Muscle layer of duodenum (tissue), 2 donors: ENCODE results near the gene ARHGAP29.

ENCODE experiments used
- H3K27ac ChIP-seq: one replicate; pipeline ENCODE4 v1.7.0; 2013; ENCODE audit warnings: mild to moderate bottlenecking, low read length
- H3K27me3 ChIP-seq: one replicate; pipeline ENCODE4 v1.7.0; 2013; ENCODE audit warnings: low read depth, mild to moderate bottlenecking, control low read depth, low read length
- H3K36me3 ChIP-seq, 2 donors: one replicate each; pipeline ENCODE4 v1.7.0; 2013; ENCODE audit warnings: low read length in 2 of 2, control low read depth in 1 of 2, mild to moderate bottlenecking in 1 of 2; ENCODE audit not compliant: insufficient read depth in 2 of 2, control insufficient read depth in 1 of 2
- H3K4me1 ChIP-seq, 2 donors: one replicate each; pipeline ENCODE4 v1.7.0; 2013; ENCODE audit warnings: low read length in 2 of 2, mild to moderate bottlenecking in 2 of 2, control low read depth in 1 of 2, moderate library complexity in 1 of 2; ENCODE audit not compliant: insufficient read depth in 2 of 2, control insufficient read depth in 1 of 2
- H3K4me3 ChIP-seq, 2 donors: one replicate each; pipeline ENCODE4 v1.7.0; 2013; ENCODE audit warnings: low read length in 2 of 2, low read depth in 1 of 2, mild to moderate bottlenecking in 1 of 2
- H3K9me3 ChIP-seq, 2 donors: one replicate each; pipeline ENCODE4 v1.7.0; 2013; ENCODE audit warnings: low read length in 2 of 2, control low read depth in 1 of 2, mild to moderate bottlenecking in 1 of 2; ENCODE audit not compliant: control insufficient read depth in 1 of 2
- donor health status: healthy.

ARHGAP29 gene, protein sequence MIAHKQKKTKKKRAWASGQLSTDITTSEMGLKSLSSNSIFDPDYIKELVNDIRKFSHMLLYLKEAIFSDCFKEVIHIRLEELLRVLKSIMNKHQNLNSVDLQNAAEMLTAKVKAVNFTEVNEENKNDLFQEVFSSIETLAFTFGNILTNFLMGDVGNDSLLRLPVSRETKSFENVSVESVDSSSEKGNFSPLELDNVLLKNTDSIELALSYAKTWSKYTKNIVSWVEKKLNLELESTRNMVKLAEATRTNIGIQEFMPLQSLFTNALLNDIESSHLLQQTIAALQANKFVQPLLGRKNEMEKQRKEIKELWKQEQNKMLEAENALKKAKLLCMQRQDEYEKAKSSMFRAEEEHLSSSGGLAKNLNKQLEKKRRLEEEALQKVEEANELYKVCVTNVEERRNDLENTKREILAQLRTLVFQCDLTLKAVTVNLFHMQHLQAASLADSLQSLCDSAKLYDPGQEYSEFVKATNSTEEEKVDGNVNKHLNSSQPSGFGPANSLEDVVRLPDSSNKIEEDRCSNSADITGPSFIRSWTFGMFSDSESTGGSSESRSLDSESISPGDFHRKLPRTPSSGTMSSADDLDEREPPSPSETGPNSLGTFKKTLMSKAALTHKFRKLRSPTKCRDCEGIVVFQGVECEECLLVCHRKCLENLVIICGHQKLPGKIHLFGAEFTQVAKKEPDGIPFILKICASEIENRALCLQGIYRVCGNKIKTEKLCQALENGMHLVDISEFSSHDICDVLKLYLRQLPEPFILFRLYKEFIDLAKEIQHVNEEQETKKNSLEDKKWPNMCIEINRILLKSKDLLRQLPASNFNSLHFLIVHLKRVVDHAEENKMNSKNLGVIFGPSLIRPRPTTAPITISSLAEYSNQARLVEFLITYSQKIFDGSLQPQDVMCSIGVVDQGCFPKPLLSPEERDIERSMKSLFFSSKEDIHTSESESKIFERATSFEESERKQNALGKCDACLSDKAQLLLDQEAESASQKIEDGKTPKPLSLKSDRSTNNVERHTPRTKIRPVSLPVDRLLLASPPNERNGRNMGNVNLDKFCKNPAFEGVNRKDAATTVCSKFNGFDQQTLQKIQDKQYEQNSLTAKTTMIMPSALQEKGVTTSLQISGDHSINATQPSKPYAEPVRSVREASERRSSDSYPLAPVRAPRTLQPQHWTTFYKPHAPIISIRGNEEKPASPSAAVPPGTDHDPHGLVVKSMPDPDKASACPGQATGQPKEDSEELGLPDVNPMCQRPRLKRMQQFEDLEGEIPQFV

DNA sequence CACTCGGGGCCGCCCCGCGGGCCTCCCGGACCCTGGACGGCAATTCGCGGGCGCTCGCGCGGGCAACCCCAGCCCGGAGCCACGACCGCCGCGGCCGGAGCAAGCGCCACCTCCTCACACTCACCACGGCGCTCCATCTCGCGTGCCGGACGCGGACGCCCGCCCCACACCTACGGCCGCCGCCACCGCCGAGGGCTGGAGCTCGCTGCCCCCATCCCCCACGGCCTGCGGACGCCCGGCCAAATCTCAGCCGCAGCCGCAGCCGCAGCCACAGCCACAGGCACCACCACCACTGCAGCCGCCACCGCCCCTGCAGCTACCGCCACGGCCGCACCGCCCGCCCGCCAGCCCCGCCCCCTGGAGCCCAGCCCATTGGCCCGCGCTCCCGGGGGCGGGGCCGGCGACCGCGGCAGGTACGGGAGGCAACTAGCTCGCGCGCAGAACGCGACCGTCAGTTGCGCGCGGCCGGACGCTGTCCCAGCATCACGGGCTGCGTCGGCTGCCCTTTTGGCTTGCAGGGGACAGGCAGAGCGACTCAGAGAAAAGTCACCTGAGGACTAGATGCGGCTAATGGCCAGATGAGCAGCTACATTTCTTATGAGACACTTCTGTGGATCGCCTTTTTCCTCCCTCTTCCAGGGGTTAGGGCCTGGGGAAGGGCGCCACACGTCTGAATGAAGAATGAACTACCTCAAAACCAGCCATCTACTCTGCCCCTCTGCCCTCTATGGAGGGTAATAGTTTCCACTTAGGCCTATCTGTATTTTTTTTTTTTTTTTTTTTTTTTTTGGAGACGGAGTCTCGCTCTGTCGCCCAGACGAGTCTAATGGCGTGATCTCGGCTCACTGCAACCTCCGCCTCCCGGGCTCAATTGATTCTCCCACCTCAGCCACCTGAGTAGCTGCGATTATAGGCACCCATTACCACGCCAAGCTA lies at the start of gene ARHGAP29:
ARHGAP29 (minus strand) TSS at position 294 of the 936 bp plus-strand sequence. CDS start 5,973 bp downstream, outside the sequence.
- Histone ChIP-seq H3K4me3 (peak within 1 kb of the TSS; percentile 88 to 91), H3K36me3 (no peaks in the 10 kb centered on the region), H3K4me1 (peaks cover 0 to 23% of the 10 kb centered on the region in 2 donors), H3K9me3 (no peaks in the 10 kb centered on the region), H3K27me3 (peaks cover 8% of the 10 kb centered on the region), H3K27ac (peak within 1 kb of the TSS; percentile 61)

DNA sequence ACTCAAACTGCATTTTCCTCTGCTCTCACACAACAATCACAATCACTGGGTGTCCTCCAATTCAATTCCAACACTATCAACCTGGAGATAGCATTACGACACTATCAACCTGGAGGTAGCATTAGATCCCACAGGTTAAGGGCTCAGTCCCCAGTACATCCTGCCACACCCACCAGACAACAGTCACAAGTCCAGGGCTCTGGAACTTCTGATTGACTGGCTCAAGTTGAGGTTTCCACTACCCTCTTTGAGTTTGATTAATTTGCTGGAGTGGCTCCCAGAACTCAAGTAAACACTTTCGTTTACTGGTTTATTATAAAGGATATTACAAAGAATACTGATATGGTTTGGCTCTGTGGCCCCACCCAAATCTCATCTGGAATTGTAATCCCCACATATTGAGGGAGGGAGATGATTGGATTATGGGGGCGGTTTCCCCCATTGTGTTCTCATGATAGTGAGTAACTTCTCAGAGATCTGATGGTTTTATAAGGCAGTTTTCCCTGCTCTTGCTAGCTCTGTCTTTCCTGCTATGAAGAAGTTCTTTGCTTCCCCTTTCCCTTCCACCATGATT lies 49.6 kb upstream of the ARHGAP29 start:
- Histone ChIP-seq H3K4me1 (peaks cover 0 to 6% of the 10 kb centered on the region in 2 donors), H3K9me3 (no peaks in the 10 kb centered on the region), H3K36me3 (no peaks in the 10 kb centered on the region), H3K4me3 (no peak overlapping the region), H3K27me3 (no peaks in the 10 kb centered on the region), H3K27ac (no peak overlapping the region)

DNA sequence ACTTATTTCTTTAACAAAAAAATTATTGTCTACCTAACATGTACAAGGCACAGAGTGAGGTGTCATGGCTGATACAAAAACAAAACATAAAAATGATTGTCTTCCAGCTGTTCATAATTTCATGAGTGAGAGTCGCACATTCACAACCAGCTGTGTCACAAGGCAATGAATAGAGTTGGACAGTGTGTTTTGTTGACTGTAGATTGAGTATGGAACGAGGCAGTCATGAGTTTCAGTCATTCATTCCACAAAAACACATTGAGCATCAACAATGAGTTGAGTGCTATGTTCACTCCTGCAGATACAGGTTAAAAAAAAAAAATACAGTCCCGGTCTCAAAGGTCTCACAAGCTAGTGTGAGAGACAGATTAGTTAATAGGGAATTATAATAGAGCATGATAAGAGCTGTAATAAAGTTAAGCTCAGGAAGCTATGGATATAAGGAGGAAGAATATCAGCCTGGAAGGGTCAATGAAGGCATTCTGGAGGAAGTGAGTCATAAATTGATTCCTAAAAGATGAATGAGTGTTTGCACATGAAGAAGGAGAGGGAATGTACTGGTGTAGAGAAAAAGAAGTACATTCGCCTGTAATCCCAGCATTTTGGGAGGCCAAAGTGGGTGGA lies 47.8 kb upstream of the ARHGAP29 start:
- Histone ChIP-seq H3K27me3 (no peaks in the 10 kb centered on the region), H3K4me3 (no peak overlapping the region), H3K4me1 (peaks cover 6 to 10% of the 10 kb centered on the region in 2 donors), H3K9me3 (no peaks in the 10 kb centered on the region), H3K27ac (no peak overlapping the region), H3K36me3 (no peaks in the 10 kb centered on the region)

DNA sequence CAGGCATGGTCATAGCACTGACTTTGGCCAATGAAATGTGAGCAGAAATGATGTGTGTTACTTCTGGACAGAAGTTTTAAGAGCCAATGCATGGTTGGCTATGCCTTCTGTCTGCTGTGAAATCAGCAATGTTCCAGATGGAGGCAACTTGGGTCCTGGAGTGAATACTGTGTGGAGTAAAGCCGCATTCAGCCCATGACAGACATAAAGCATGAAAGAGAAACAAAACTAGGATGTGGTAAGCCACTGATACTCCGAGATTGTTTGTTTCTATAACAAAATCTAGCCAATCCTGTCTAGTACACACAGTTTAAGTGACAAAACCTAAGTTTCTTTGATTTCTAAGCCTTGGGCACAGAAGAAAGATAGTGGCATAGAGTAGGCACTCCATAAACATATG lies 47.1 kb upstream of the ARHGAP29 start:
- Histone ChIP-seq H3K4me3 (no peak overlapping the region), H3K27me3 (no peaks in the 10 kb centered on the region), H3K4me1 (peaks cover 6 to 10% of the 10 kb centered on the region in 2 donors), H3K27ac (no peak overlapping the region), H3K36me3 (no peaks in the 10 kb centered on the region), H3K9me3 (no peaks in the 10 kb centered on the region)

DNA sequence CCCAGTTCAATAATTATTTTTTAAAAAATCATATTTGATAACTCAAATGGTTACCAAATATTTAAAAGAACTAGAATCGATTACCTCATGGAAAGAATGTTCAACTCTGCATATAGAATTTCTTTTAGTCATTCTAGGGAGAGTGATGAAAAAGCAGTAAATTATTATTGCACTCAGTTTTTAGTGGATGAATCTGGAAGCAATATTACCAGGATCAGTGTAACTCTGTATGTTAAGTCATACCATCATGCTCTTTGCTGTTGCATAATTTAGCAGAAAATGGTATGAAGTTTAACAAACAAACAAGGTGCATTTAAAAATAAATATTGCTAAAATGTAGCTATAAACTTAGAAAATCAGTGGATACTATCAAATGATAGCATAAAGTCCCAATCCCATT lies 46.1 kb upstream of the ARHGAP29 start:
- H3K9me3 ChIP-seq = no peaks in the 10 kb centered on the region
- H3K27me3 ChIP-seq = no peaks in the 10 kb centered on the region
- no peak overlapping the region for H3K27ac ChIP-seq
- H3K36me3 ChIP-seq = no peaks in the 10 kb centered on the region
- no peak overlapping the region for H3K4me3 ChIP-seq
- H3K4me1 ChIP-seq = peaks cover 6 to 10% of the 10 kb centered on the region in 2 donors

DNA sequence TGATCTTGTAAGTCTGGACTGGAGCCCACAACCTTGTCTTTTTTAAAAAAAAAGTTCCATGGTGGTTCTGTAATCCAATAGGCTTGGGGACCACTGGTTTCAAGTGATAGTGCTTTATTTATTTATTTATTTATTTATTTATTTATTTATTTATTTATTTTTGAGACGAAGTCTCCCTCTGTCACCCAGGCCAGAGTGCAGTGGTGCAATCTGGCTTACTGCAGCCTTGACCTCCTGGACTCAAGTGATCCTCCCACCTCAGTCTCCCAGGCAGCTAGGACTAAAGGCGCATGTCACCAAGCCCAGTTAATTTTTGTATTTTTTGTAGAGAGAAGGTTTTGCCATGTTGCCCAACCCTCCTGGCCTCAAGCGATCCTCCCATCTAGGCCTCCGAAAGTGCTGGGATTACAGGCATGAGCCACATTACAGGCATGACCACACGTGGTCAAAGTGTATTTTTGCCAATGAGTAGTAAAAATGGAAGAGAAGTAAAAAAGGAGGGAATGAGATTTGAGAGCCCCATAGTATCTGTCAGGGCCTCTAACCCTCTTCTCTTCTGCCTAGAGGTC lies 44.8 kb upstream of the ARHGAP29 start:
- H3K4me1 ChIP-seq = peaks cover 6 to 11% of the 10 kb centered on the region in 2 donors

DNA sequence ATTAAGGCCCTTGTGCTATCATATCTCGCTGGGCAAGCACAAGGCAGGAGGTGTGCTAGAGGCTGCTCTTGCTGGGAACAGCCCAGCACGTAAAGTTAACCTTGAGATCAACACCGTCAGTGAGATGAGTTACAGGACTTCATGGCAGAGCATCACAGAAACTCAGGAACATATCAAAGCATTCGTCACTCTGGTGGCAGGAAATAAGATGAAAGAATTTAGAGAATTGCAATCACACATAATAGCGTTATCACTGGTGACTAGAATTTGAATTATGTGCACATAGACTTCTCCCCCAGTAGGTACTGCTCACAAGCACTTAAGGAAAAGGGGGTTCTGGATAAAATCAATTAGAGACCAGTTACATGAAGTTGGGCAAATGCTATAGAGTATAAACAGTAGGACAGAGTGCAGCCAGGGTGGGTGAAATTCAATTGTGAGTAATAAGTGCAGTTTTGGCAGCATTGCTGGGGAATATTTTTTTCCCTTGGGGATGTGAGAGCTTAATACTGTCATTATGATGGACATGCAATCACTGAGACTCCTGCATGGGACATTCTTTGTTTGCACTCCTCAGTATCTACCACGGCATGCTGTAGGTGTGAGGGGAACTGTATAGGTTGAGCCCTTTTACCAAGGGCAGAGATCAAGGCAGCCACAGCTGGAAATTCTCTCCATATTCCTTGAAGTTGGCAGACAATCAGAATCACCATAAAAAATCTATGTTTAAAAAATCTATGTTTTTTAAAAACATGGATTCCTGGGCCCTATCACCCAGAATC lies 44.2 kb upstream of the ARHGAP29 start:
- Histone ChIP-seq H3K36me3 (no peaks in the 10 kb centered on the region), H3K4me3 (no peak overlapping the region), H3K9me3 (no peaks in the 10 kb centered on the region), H3K4me1 (peaks cover 6 to 17% of the 10 kb centered on the region in 2 donors), H3K27me3 (no peaks in the 10 kb centered on the region), H3K27ac (no peak overlapping the region)

More for the DNA sequence above, 44.8 kb upstream of the ARHGAP29 start:
- no peak overlapping the region for H3K27ac ChIP-seq
- H3K4me3 ChIP-seq = no peak overlapping the region
- H3K9me3 ChIP-seq = no peaks in the 10 kb centered on the region
- H3K27me3 ChIP-seq = no peaks in the 10 kb centered on the region
- no peaks in the 10 kb centered on the region for H3K36me3 ChIP-seq

DNA sequence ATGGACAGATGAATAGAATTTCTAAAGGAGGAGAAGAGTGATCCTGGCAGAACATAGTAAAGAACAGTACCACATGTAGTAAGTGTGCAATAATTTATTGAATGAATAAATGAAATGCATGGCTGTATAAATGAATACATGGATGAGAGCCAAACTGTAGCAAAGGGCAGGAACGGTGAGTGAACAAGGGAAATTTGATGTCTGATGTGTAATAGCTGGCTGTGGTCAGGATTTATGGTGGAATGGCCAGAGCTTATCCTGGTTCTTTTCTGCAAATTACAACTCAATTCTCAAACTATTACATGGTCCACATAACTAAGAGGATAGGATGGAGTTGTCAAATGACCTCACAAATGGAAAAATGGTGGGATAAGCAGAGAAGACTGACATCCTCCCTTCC lies 43.2 kb upstream of the ARHGAP29 start:
- Histone ChIP-seq H3K9me3 (no peaks in the 10 kb centered on the region), H3K4me1 (peaks cover 6 to 25% of the 10 kb centered on the region in 2 donors), H3K27ac (no peak overlapping the region), H3K4me3 (no peak overlapping the region), H3K27me3 (no peaks in the 10 kb centered on the region), H3K36me3 (no peaks in the 10 kb centered on the region)

DNA sequence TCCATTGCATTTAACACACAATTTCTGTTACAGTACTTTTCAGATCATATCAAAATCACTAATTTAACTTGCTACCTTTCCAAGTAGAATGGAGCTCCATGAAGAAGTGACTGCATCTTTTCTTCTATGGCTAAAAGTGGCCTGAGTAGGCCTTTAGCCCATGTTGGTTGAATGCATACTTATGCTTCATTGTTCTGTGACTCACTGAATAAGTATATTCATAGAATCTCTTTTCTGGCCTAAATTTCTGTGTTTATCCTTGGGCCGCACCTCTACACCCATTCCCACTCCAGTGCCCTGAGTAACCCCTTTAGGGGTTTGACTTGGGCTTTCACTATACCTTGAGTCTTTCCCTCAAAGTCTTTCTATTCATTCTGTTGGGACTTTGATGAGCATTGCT lies 42.1 kb upstream of the ARHGAP29 start:
- peaks cover 5 to 35% of the 10 kb centered on the region in 2 donors for H3K4me1 ChIP-seq
- no peaks in the 10 kb centered on the region for H3K9me3 ChIP-seq
- no peak overlapping the region for H3K27ac ChIP-seq
- H3K4me3 ChIP-seq = no peak overlapping the region
- H3K27me3 ChIP-seq = no peaks in the 10 kb centered on the region
- H3K36me3 ChIP-seq = no peaks in the 10 kb centered on the region
